Loucy (cell line): ENCODE measurements around the gene BBLN.

Source experiments
- H2AFZ ChIP-seq: fragments of 200-600 bp; sonication (generic); 2 replicates; pipeline ENCODE4 v1.6.0; 2016; ENCODE audit warnings: antibody characterized with exemption, mild to moderate bottlenecking, low read length, moderate library complexity
- H3F3A ChIP-seq: fragments of 200-600 bp; 2 replicates; pipeline ENCODE4 v1.6.0; 2016; ENCODE audit warnings: antibody characterized with exemption, low read depth, mild to moderate bottlenecking
- H3K27me3 ChIP-seq: fragments of 200-600 bp; sonication (generic); 2 replicates; pipeline ENCODE4 v1.6.1; 2014; ENCODE audit warnings: low read length, mild to moderate bottlenecking; ENCODE audit not compliant: insufficient read depth, poor library complexity, severe bottlenecking
- H3K36me3 ChIP-seq: fragments of 200-600 bp; sonication (generic); 2 replicates; pipeline ENCODE4 v1.6.1; 2016; ENCODE audit warnings: low read length; ENCODE audit not compliant: insufficient read depth
- H3K4me1 ChIP-seq: fragments of 200-600 bp; sonication (generic); 2 replicates; pipeline ENCODE4 v1.5.1; 2014; ENCODE audit warnings: low read length, mild to moderate bottlenecking; ENCODE audit not compliant: insufficient read depth, poor library complexity, severe bottlenecking
- H3K4me2 ChIP-seq: fragments of 200-600 bp; sonication (generic); 2 replicates; pipeline ENCODE4 v1.6.0; 2014; ENCODE audit warnings: antibody characterized with exemption, low read length, low read depth, mild to moderate bottlenecking; ENCODE audit not compliant: poor library complexity, severe bottlenecking
- H3K4me3 ChIP-seq: fragments of 200-600 bp; sonication (generic); 2 replicates; pipeline ENCODE4 v1.5.1; 2014; ENCODE audit warnings: low read length, mild to moderate bottlenecking, mixed read lengths; ENCODE audit not compliant: poor library complexity, severe bottlenecking
- H3K79me2 ChIP-seq: fragments of 200-600 bp; sonication (generic); 2 replicates; pipeline ENCODE4 v1.6.1; 2014; ENCODE audit warnings: low read length; ENCODE audit not compliant: insufficient read depth
- H3K9ac ChIP-seq: fragments of 200-600 bp; sonication (generic); 2 replicates; pipeline ENCODE4 v1.6.0; 2014; ENCODE audit warnings: mild to moderate bottlenecking, low read depth, low read length, moderate library complexity; ENCODE audit not compliant: poor library complexity, severe bottlenecking
- H3K9me2 ChIP-seq: fragments of 200-600 bp; sonication (generic); replicated peaks from 2 replicates; pipeline ENCODE4 v1.6.1; 2016; ENCODE audit warnings: low read depth, low read length, mixed read lengths
- H3K9me3 ChIP-seq: fragments of 200-600 bp; sonication (generic); 2 replicates; pipeline ENCODE4 v1.6.1; 2014; ENCODE audit warnings: mild to moderate bottlenecking, antibody characterized with exemption, low read length, low read depth; ENCODE audit not compliant: insufficient read depth
- H4K20me1 ChIP-seq: fragments of 200-600 bp; sonication (generic); 2 replicates; pipeline ENCODE4 v1.6.0; 2014; ENCODE audit warnings: antibody characterized with exemption, low read length, mild to moderate bottlenecking; ENCODE audit not compliant: insufficient read depth, poor library complexity, severe bottlenecking
- CTCF ChIP-seq: fragments of 200-600 bp; sonication (generic); conservative IDR thresholded peaks from 2 replicates; pipeline ENCODE4 v1.5.1; 2014; ENCODE audit warnings: mild to moderate bottlenecking, antibody characterized with exemption, low read length
- EZH2phosphoT487 ChIP-seq: fragments of 200-600 bp; IDR thresholded peaks from 2 replicates; pipeline ENCODE4 v1.6.1; 2018; ENCODE audit warnings: antibody characterized with exemption, mild to moderate bottlenecking, moderate library complexity, borderline replicate concordance

Gene BBLN

GRCh38 chr9:128169925-128170324 lies 9.9 kb downstream of the BBLN start:
- H4K20me1 ChIP-seq: no peaks in the 10 kb centered on the region
- no peaks in the 10 kb centered on the region for H3K9me2 ChIP-seq
- H2AFZ ChIP-seq: no peak overlapping the region
- H3K4me1 ChIP-seq: no peaks in the 10 kb centered on the region
- H3K4me3 ChIP-seq: no peak overlapping the region
- no peak overlapping the region for H3K4me2 ChIP-seq
- H3F3A ChIP-seq: no peaks in the 10 kb centered on the region
- peaks cover 37% of the 10 kb centered on the region; the same call in 1 of the 2 replicates for H3K36me3 ChIP-seq
- TF ChIP-seq EZH2phosphoT487 (no peak), CTCF (no peak)
- H3K79me2 ChIP-seq: no peaks in the 10 kb centered on the region
- H3K9me3 ChIP-seq: no peaks in the 10 kb centered on the region
- H3K27me3 ChIP-seq: no peaks in the 10 kb centered on the region
- no peak overlapping the region for H3K9ac ChIP-seq

GRCh38 chr9:128174062-128174461 lies 14.0 kb downstream of the BBLN start:
- no peaks in the 10 kb centered on the region for H3K9me2 ChIP-seq
- H3K27me3 ChIP-seq: no peaks in the 10 kb centered on the region
- no peak overlapping the region for H2AFZ ChIP-seq
- H3K9me3 ChIP-seq: no peaks in the 10 kb centered on the region
- no peaks in the 10 kb centered on the region for H3K4me1 ChIP-seq
- no peak for TF ChIP-seq EZH2phosphoT487
- no peak for TF ChIP-seq CTCF
- H3K4me3 ChIP-seq: no peak overlapping the region
- H3K79me2 ChIP-seq: no peaks in the 10 kb centered on the region
- no peaks in the 10 kb centered on the region for H4K20me1 ChIP-seq
- H3K36me3 ChIP-seq: peaks cover 39% of the 10 kb centered on the region; the same call in 1 of the 2 replicates
- H3F3A ChIP-seq: no peaks in the 10 kb centered on the region
- no peak overlapping the region for H3K9ac ChIP-seq
- H3K4me2 ChIP-seq: no peak overlapping the region

DNA sequence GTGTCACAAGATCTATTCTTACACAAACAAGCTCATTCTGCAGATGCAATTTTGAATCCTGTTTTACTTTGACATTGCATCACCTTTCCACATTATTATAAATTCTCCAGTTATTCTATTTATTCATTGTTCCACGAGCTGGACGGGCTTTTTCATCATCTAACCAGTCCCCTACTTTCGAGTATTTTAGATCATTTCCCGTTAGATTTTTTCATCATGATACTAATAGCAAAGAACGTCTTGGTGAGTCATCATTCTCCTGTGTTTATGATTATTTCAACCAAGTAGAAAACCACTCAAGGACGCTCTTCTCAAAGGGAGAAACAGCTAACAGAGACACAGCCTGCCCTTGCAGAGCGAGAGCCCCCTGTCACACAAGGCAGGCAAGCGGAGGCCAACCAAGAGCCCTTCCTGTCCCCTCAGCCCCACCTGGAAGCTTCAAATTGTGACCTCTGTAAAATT lies 15.1 kb downstream of the BBLN start:
- Histone ChIP-seq H3F3A (no peaks in the 10 kb centered on the region), H3K27me3 (no peaks in the 10 kb centered on the region), H3K36me3 (peaks cover 39% of the 10 kb centered on the region; the same call in 1 of the 2 replicates), H2AFZ (no peak overlapping the region), H3K4me1 (no peaks in the 10 kb centered on the region), H4K20me1 (no peaks in the 10 kb centered on the region), H3K4me3 (no peak overlapping the region), H3K9me3 (no peaks in the 10 kb centered on the region), H3K9me2 (no peaks in the 10 kb centered on the region), H3K79me2 (no peaks in the 10 kb centered on the region), H3K9ac (no peak overlapping the region), H3K4me2 (no peak overlapping the region)
- TF ChIP-seq CTCF (no peak), EZH2phosphoT487 (no peak)
